Measurements from ENCODE around the gene EFHC1.

The EFHC1 gene

DNA sequence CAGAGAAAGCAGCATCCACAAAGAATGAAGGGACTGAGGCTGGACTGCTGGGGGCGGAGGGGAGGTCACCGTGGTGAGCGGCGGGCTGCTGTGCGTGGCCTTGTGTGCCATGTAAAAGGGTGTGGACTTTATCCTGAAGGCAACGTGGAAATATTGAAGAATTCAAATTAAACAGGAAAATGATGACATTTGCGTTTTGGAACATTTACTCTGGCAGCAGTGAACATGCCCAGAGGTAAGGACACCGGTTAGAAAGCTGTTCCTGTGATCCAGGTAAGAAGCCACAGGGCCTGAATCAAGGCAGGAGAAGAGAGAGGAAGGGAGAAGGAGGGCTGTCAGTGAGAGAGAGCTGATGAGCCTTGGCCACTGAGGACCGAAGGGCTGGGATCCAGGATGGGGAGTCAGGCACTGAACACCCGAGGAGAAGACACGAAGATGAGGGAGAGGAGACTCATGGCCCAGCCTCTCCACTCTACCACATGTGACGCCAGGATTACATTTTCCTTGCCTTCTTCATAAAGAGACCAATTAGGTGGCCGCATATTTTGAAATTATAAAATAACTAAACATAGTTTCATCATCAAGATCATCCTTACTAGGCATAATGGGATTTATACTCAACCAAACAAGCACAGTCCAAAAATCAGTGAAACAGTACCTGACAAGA is 98.3 kb downstream of the EFHC1 start:
- peak overlapping the region; percentile 55 for H3K9ac ChIP-seq (ENCODE audit: low read depth, low read length)
- peaks cover 16% of the 10 kb centered on the region for H3K36me3 ChIP-seq (ENCODE audit: control insufficient read depth, insufficient read depth, low read length)
- H3K4me3 ChIP-seq (ENCODE audit: low read depth, low read length) = no peak overlapping the region
- H3K27me3 ChIP-seq (ENCODE audit: control insufficient read depth, insufficient read depth, low read length) = no peaks in the 10 kb centered on the region
- peaks cover 18% of the 10 kb centered on the region for H3K4me1 ChIP-seq (ENCODE audit: control insufficient read depth, insufficient read depth, low read length)
- H3K9me3 ChIP-seq (ENCODE audit: control insufficient read depth, insufficient read depth, low read length) = no peaks in the 10 kb centered on the region
- peak overlapping the region; percentile 94 for H3K27ac ChIP-seq (ENCODE audit: low read depth, low read length)

DNA sequence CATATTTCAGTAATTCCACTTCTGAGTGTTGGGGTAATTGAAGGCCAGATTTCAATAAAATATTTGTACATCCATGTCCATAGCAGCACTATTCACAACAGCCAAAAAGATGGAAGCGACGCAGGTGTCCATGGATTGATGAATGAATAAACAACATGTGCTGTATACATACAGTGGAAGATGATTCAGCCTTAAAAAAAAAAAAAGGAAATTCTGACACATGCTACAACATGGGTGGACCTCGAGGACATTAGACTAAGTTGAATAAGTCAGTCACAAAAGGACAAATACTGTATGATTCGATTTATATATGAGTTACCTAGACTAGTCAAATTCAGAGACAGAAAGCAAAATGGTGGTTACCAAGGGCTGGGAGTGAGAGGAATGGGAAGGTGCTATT is 99.5 kb downstream of the EFHC1 start:
- no peak overlapping the region for H3K27ac ChIP-seq (ENCODE audit: low read depth, low read length)
- no peak overlapping the region for H3K4me3 ChIP-seq (ENCODE audit: low read depth, low read length)
- H3K9ac ChIP-seq (ENCODE audit: low read depth, low read length) = no peak overlapping the region
- no peaks in the 10 kb centered on the region for H3K9me3 ChIP-seq (ENCODE audit: control insufficient read depth, insufficient read depth, low read length)
- peaks cover 19% of the 10 kb centered on the region for H3K4me1 ChIP-seq (ENCODE audit: control insufficient read depth, insufficient read depth, low read length)
- no peaks in the 10 kb centered on the region for H3K27me3 ChIP-seq (ENCODE audit: control insufficient read depth, insufficient read depth, low read length)
- H3K36me3 ChIP-seq (ENCODE audit: control insufficient read depth, insufficient read depth, low read length) = peaks cover 11% of the 10 kb centered on the region

DNA sequence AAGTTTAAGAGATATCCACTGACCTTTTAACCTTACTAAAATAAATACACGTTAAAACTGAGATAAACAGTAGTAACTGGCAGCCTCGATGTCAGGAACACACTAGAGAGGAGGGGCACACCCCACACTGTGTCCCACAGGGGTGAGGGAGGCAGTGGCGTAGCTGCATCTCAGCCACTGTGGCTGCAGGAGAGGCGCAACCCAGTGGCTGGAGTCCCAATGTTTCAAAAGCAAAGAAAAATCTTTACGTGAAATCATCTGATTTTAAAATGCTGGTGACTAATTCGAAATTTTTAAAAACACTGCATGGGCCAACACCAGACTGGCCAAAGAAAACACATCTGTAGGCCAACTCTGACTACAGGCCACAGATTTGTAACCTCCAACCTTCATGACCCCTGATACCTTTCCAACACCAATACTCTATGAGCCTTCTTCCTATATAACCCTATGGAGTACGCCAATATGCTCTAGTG is 102.0 kb downstream of the EFHC1 start:
- Histone ChIP-seq H3K27ac (ENCODE audit: low read depth, low read length) (no peak overlapping the region), H3K9me3 (ENCODE audit: control insufficient read depth, insufficient read depth, low read length) (no peaks in the 10 kb centered on the region), H3K4me1 (ENCODE audit: control insufficient read depth, insufficient read depth, low read length) (peaks cover 18% of the 10 kb centered on the region), H3K4me3 (ENCODE audit: low read depth, low read length) (no peak overlapping the region), H3K36me3 (ENCODE audit: control insufficient read depth, insufficient read depth, low read length) (no peaks in the 10 kb centered on the region), H3K27me3 (ENCODE audit: control insufficient read depth, insufficient read depth, low read length) (no peaks in the 10 kb centered on the region), H3K9ac (ENCODE audit: low read depth, low read length) (no peak overlapping the region)

DNA sequence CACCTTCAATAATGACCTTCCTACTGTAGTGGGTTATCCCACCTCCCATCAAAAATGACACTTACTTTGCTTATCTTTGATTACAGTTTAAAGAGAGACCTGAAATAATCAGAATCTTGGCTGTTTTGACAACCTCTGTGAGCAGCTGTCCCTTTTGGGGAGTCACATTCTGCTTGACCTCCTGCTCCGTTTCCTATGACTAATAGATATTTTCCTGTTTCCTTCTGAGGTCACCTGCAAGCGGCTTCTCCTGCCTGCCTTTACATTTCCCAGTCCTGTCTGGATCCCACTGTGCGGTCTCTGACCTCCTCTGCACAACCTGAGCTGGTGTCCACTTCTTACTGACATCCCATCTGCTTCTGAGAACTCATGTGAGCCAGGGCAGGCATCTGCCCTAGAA is 102.5 kb downstream of the EFHC1 start:
- Histone ChIP-seq H3K27ac (ENCODE audit: low read depth, low read length) (no peak overlapping the region), H3K9me3 (ENCODE audit: control insufficient read depth, insufficient read depth, low read length) (no peaks in the 10 kb centered on the region), H3K9ac (ENCODE audit: low read depth, low read length) (no peak overlapping the region), H3K36me3 (ENCODE audit: control insufficient read depth, insufficient read depth, low read length) (no peaks in the 10 kb centered on the region), H3K27me3 (ENCODE audit: control insufficient read depth, insufficient read depth, low read length) (no peaks in the 10 kb centered on the region), H3K4me3 (ENCODE audit: low read depth, low read length) (no peak overlapping the region), H3K4me1 (ENCODE audit: control insufficient read depth, insufficient read depth, low read length) (peaks cover 13% of the 10 kb centered on the region)

DNA sequence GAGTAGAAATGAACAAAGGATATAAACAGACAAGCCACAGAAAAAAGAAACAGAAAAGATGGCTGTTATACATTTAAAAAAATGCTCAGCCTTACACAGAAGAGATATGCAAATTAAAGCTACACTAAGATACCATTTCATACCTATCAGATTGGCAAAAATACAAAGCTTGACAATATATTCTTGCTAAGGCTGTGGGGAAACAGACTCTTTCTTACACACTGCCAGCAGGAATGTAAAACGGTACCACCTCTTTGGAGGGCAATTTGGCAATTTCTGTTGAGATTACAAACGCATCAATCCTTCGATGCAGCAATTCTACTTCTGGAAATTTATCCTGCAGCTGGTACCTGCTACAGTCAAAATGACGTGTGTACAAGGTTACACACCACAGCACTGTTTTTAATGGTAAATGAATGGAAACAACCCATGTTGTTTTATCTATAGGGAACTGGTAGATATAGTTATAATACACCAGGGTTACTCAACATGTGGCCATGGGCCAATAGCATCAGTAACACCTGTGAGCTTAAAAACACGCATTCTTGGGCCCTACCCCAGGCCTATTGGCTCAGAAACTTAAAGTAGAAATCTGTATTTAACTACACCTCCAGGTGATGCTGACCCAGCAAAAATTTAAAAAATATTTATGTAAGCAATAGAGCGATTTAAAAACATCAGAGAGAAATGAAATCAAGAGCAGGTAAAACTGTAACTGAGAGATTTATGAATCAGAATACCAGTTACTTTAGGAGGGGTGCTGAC is 103.4 kb downstream of the EFHC1 start:
- H3K4me1 ChIP-seq (ENCODE audit: control insufficient read depth, insufficient read depth, low read length) = 0 out of 2 replicates have a peak, but pooled peaks cover 5% of the 10 kb centered on the region
- H3K4me3 ChIP-seq (ENCODE audit: low read depth, low read length) = no peak overlapping the region
- H3K9ac ChIP-seq (ENCODE audit: low read depth, low read length) = no peak overlapping the region
- H3K36me3 ChIP-seq (ENCODE audit: control insufficient read depth, insufficient read depth, low read length) = no peaks in the 10 kb centered on the region
- H3K9me3 ChIP-seq (ENCODE audit: control insufficient read depth, insufficient read depth, low read length) = no peaks in the 10 kb centered on the region
- H3K27ac ChIP-seq (ENCODE audit: low read depth, low read length) = no peak overlapping the region
- H3K27me3 ChIP-seq (ENCODE audit: control insufficient read depth, insufficient read depth, low read length) = no peaks in the 10 kb centered on the region

DNA sequence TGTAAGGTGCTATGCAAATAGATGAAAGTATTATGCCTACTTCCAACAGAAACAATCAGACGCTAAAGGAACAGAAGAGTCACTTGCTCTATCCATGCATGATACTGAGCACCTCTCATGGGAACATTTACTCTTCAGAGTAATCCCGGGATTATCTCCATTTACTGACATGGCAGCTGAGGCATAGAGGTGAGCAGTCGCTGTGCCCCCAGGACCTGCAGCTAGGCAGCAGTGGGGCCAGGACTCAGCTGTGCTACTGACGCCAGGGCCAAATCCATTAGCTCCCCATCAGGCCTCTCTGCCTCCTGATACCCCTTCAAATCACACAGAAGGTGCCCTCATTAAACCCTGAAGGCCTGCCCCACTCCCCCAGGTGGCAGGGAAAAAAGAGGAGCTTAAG is 104.8 kb downstream of the EFHC1 start:
- Histone ChIP-seq H3K27ac (ENCODE audit: low read depth, low read length) (no peak overlapping the region), H3K4me3 (ENCODE audit: low read depth, low read length) (no peak overlapping the region), H3K9me3 (ENCODE audit: control insufficient read depth, insufficient read depth, low read length) (no peaks in the 10 kb centered on the region), H3K9ac (ENCODE audit: low read depth, low read length) (no peak overlapping the region), H3K36me3 (ENCODE audit: control insufficient read depth, insufficient read depth, low read length) (no peaks in the 10 kb centered on the region), H3K27me3 (ENCODE audit: control insufficient read depth, insufficient read depth, low read length) (no peaks in the 10 kb centered on the region), H3K4me1 (ENCODE audit: control insufficient read depth, insufficient read depth, low read length) (0 out of 2 replicates have a peak, but pooled peaks cover 5% of the 10 kb centered on the region)

DNA sequence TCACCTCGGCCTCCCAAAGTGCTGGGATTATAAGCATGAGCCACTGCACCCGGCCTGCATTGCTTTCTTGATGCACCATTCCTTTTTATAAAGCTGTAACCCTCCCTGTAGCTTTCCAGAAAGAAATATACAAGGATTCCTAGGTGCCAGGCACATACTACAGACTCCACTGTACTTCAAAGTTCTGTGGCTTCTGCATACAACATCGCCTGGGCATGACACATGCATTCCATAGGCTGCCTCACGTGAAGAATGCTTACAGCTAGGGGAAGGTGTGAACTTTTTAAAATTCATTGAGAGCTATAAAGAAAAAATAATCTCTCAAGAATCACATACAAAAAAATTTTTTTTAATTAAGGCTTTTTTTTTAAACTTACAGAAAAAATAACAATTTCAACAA is 106.5 kb downstream of the EFHC1 start:
- Histone ChIP-seq H3K27ac (ENCODE audit: low read depth, low read length) (no peak overlapping the region), H3K4me3 (ENCODE audit: low read depth, low read length) (no peak overlapping the region), H3K9ac (ENCODE audit: low read depth, low read length) (no peak overlapping the region), H3K4me1 (ENCODE audit: control insufficient read depth, insufficient read depth, low read length) (peaks cover 10% of the 10 kb centered on the region; the same call in 1 of the 2 replicates), H3K27me3 (ENCODE audit: control insufficient read depth, insufficient read depth, low read length) (no peaks in the 10 kb centered on the region), H3K36me3 (ENCODE audit: control insufficient read depth, insufficient read depth, low read length) (no peaks in the 10 kb centered on the region), H3K9me3 (ENCODE audit: control insufficient read depth, insufficient read depth, low read length) (no peaks in the 10 kb centered on the region)

DNA sequence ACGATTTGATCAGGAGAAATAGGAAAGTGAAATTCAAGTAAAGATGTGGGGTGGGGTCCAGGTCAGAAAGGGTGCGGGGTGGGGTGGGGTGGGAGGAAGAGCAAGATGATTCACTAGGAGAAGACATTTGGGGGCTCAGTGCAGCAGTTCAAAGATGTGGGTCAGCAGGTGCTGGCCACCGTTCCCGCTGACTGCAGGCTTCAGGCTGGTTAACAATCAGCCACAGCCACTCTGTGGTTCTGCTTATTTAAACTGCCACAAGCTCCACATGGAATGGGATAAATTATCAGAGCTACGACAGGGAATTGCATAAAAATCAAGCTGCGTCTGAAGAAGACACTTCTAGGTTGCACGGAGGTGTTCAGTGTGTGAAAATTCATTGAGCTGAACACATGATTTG is 107.3 kb downstream of the EFHC1 start:
- H3K4me1 ChIP-seq (ENCODE audit: control insufficient read depth, insufficient read depth, low read length) = peaks cover 13% of the 10 kb centered on the region; the same call in 1 of the 2 replicates
- no peak overlapping the region for H3K4me3 ChIP-seq (ENCODE audit: low read depth, low read length)
- no peaks in the 10 kb centered on the region for H3K36me3 ChIP-seq (ENCODE audit: control insufficient read depth, insufficient read depth, low read length)
- H3K27ac ChIP-seq (ENCODE audit: low read depth, low read length) = no peak overlapping the region
- no peaks in the 10 kb centered on the region for H3K27me3 ChIP-seq (ENCODE audit: control insufficient read depth, insufficient read depth, low read length)
- no peak overlapping the region for H3K9ac ChIP-seq (ENCODE audit: low read depth, low read length)
- H3K9me3 ChIP-seq (ENCODE audit: control insufficient read depth, insufficient read depth, low read length) = no peaks in the 10 kb centered on the region

DNA sequence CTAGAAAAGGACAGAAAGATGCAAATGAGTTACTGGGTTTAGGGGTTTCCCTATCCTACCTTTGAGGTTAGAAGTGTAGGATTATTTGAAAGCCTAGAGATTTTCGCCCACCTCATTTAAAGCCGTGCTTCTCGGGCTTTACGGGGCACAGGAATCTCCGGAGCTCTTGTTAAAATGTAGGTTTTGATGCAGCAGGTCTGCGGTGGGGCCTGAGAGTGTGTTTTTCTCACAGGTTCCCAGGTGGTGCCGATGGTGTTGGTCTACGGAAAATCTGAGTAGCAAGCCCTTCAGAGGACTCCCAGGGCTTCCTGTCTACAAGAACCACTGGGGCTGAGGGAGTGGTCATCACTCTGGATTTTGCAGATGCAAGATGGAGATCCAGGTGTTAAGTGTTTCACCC is 109.2 kb downstream of the EFHC1 start:
- Histone ChIP-seq H3K4me3 (ENCODE audit: low read depth, low read length) (no peak overlapping the region), H3K27ac (ENCODE audit: low read depth, low read length) (no peak overlapping the region), H3K9ac (ENCODE audit: low read depth, low read length) (no peak overlapping the region), H3K36me3 (ENCODE audit: control insufficient read depth, insufficient read depth, low read length) (no peaks in the 10 kb centered on the region), H3K4me1 (ENCODE audit: control insufficient read depth, insufficient read depth, low read length) (peaks cover 13% of the 10 kb centered on the region; the same call in 1 of the 2 replicates), H3K27me3 (ENCODE audit: control insufficient read depth, insufficient read depth, low read length) (no peaks in the 10 kb centered on the region), H3K9me3 (ENCODE audit: control insufficient read depth, insufficient read depth, low read length) (no peaks in the 10 kb centered on the region)

DNA sequence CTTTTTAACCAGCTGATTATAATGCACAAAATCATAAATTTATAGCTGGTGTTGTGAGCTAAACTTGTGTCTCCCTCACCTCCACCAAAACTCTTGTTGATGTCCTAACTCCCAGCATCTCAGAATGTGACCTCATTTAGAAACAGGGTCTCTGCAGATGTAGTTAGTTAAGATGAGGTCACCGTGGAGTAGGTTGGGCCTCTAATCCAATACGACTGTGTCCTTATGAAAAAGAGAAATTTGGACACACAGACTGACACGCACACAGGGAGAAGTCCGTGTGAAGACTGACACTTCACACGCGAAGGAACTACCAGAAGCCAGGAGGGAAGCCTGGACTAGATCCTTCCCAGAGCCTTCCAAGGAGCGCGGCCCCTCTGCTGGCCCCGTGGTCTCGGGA is 110.2 kb downstream of the EFHC1 start:
- Histone ChIP-seq H3K4me1 (ENCODE audit: control insufficient read depth, insufficient read depth, low read length) (peaks cover 8% of the 10 kb centered on the region; the same call in 1 of the 2 replicates), H3K36me3 (ENCODE audit: control insufficient read depth, insufficient read depth, low read length) (0 out of 2 replicates have a peak, but pooled peaks cover 5% of the 10 kb centered on the region), H3K27me3 (ENCODE audit: control insufficient read depth, insufficient read depth, low read length) (no peaks in the 10 kb centered on the region), H3K4me3 (ENCODE audit: low read depth, low read length) (no peak overlapping the region), H3K9ac (ENCODE audit: low read depth, low read length) (no peak overlapping the region), H3K9me3 (ENCODE audit: control insufficient read depth, insufficient read depth, low read length) (no peaks in the 10 kb centered on the region), H3K27ac (ENCODE audit: low read depth, low read length) (no peak overlapping the region)

DNA sequence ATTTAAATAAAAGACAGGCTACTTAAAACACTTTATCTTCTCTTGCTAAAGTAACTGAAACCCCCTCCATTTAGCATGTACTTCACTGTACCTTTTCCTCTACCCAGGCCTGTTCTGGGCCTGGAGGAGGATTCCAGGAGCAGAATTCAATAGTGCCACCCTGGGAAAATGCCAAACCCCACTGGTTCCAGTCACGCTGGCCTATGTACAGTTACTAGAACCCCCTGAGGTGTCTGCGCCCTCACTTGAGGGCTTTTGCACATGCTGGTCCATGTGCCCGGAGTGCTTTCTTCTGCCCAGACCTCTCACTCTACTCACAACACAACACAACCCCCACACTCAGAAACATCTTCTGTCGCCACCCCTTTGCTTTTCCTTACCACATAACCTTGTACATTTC is 111.3 kb downstream of the EFHC1 start:
- H3K9me3 ChIP-seq (ENCODE audit: control insufficient read depth, insufficient read depth, low read length) = no peaks in the 10 kb centered on the region
- H3K4me1 ChIP-seq (ENCODE audit: control insufficient read depth, insufficient read depth, low read length) = peaks cover 14% of the 10 kb centered on the region
- H3K27ac ChIP-seq (ENCODE audit: low read depth, low read length) = no peak overlapping the region
- no peak overlapping the region for H3K4me3 ChIP-seq (ENCODE audit: low read depth, low read length)
- no peak overlapping the region for H3K9ac ChIP-seq (ENCODE audit: low read depth, low read length)
- 0 out of 2 replicates have a peak, but pooled peaks cover 5% of the 10 kb centered on the region for H3K36me3 ChIP-seq (ENCODE audit: control insufficient read depth, insufficient read depth, low read length)
- no peaks in the 10 kb centered on the region for H3K27me3 ChIP-seq (ENCODE audit: control insufficient read depth, insufficient read depth, low read length)
